ENCODE results near the gene STARD8.

GRCh38 chrX:68698942-68699341 is 51.5 kb downstream of the STARD8 start:
- no peak for TF ChIP-seq GATA2 (IDR thresholded peaks at IDR 0.05; ENCODE audit: low read depth, low read length)
- TF ChIP-seq GATA3 (IDR thresholded peaks at IDR 0.05; ENCODE audit: low read depth, low read length): no peak
